ENCODE measurements around the gene BUD13. TPM values are rescaled to one million over a fixed set of nuclear protein-coding genes. Genes with fewer than 3 reads are reported as not detected.

The BUD13 gene
- polyA plus RNA-seq, 1 donor from 2014 or later: 19.1 TPM

DNA sequence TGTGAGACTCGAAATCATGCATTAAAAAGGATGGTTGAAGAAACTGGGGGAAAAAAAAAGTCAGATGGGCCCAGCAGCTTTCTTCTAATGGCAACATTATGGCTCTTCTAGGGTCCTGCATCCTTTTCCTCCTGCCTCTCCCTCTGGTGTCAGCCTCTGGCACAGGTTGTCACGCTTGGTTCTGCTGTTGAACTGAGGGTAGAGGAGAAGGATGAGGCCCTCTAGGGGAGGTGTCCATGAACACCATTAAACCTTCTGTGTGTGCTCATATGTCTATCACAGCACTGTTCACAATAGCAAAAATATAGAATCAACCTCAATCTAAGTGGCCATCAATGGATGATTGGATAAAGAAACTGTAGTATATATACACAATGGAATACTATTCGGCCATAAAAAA lies 36.0 kb downstream of the BUD13 start:
- TF ChIP-seq MXI1 (conservative IDR thresholded peaks at IDR 0.05; ENCODE audit: poor library complexity, severe bottlenecking): no peak
- TF ChIP-seq RAD21 (conservative IDR thresholded peaks at IDR 0.05): no peak
- TF ChIP-seq SMC3 (conservative IDR thresholded peaks at IDR 0.05; ENCODE audit: poor library complexity): no peak
- no peak for TF ChIP-seq EP300 (conservative IDR thresholded peaks at IDR 0.05; ENCODE audit: poor library complexity, severe bottlenecking)
- Histone ChIP-seq H2AFZ (ENCODE audit: low read depth, low read length) (no peak overlapping the region), H3K79me2 (replicated peaks; ENCODE audit: insufficient read depth, low read length) (no peaks in the 10 kb centered on the region), H3K27me3 (ENCODE audit: insufficient read depth, low read depth, low read length) (no peaks in the 10 kb centered on the region), H3K9ac (ENCODE audit: low read length) (no peak overlapping the region), H3K27ac (ENCODE audit: low read length) (no peak overlapping the region), H3K36me3 (ENCODE audit: insufficient read depth, low read length) (no peaks in the 10 kb centered on the region), H3K9me3 (ENCODE audit: low read length) (no peaks in the 10 kb centered on the region), H3K9me2 (ENCODE audit: insufficient read depth, low read length) (no peaks in the 10 kb centered on the region), H4K20me1 (ENCODE audit: insufficient read depth) (no peaks in the 10 kb centered on the region), H3F3A (ENCODE audit: insufficient read depth, low read length, poor library complexity, severe bottlenecking) (no peaks in the 10 kb centered on the region), H3K4me2 (ENCODE audit: low read length) (no peak overlapping the region), H3K4me3 (ENCODE audit: low read length) (no peak overlapping the region)

DNA sequence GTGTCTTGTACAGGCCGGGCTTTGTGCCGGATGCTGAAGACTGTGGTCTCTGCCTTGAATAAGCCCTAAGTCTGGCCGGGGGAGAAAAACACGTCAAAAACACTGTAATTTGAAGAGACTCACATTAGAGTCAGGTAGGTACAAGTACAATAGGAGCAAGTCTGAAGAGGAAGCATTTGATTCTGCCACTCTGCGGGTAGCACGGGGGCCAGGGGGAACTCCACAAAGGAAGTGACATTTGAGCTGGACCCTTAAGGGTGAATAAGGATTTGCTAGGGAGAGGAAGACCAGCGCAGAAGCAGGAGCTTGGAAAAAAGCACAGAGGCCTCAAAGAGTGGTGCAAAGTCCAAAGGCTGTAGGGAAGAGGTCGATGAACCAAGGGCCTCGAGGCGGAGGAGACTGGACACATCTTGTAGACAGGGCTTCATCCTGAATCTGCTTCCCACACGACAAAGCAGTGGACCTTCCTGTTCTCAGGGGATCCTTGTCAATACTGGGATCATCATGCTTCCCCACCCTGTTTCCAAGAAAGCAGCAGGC lies 38.7 kb downstream of the BUD13 start:
- no peak overlapping the region for H2AFZ ChIP-seq (ENCODE audit: low read depth, low read length)
- no peak overlapping the region for H3K27ac ChIP-seq (ENCODE audit: low read length)
- H3K36me3 ChIP-seq (ENCODE audit: insufficient read depth, low read length): no peaks in the 10 kb centered on the region
- no peak overlapping the region for H3K4me2 ChIP-seq (ENCODE audit: low read length)
- TF ChIP-seq POLR2AphosphoS5 (IDR thresholded peaks at IDR 0.05): no peak
- TF ChIP-seq TAF1 (IDR thresholded peaks at IDR 0.05; ENCODE audit: low read depth): no peak
- no peak for TF ChIP-seq RAD21 (conservative IDR thresholded peaks at IDR 0.05)
- no peak for TF ChIP-seq SMC3 (conservative IDR thresholded peaks at IDR 0.05; ENCODE audit: poor library complexity)
- TF ChIP-seq, protein P1, sequence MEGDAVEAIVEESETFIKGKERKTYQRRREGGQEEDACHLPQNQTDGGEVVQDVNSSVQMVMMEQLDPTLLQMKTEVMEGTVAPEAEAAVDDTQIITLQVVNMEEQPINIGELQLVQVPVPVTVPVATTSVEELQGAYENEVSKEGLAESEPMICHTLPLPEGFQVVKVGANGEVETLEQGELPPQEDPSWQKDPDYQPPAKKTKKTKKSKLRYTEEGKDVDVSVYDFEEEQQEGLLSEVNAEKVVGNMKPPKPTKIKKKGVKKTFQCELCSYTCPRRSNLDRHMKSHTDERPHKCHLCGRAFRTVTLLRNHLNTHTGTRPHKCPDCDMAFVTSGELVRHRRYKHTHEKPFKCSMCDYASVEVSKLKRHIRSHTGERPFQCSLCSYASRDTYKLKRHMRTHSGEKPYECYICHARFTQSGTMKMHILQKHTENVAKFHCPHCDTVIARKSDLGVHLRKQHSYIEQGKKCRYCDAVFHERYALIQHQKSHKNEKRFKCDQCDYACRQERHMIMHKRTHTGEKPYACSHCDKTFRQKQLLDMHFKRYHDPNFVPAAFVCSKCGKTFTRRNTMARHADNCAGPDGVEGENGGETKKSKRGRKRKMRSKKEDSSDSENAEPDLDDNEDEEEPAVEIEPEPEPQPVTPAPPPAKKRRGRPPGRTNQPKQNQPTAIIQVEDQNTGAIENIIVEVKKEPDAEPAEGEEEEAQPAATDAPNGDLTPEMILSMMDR (IDR thresholded peaks at IDR 0.05; ENCODE audit: poor library complexity, severe bottlenecking): no peak
- TF ChIP-seq, protein P2, sequence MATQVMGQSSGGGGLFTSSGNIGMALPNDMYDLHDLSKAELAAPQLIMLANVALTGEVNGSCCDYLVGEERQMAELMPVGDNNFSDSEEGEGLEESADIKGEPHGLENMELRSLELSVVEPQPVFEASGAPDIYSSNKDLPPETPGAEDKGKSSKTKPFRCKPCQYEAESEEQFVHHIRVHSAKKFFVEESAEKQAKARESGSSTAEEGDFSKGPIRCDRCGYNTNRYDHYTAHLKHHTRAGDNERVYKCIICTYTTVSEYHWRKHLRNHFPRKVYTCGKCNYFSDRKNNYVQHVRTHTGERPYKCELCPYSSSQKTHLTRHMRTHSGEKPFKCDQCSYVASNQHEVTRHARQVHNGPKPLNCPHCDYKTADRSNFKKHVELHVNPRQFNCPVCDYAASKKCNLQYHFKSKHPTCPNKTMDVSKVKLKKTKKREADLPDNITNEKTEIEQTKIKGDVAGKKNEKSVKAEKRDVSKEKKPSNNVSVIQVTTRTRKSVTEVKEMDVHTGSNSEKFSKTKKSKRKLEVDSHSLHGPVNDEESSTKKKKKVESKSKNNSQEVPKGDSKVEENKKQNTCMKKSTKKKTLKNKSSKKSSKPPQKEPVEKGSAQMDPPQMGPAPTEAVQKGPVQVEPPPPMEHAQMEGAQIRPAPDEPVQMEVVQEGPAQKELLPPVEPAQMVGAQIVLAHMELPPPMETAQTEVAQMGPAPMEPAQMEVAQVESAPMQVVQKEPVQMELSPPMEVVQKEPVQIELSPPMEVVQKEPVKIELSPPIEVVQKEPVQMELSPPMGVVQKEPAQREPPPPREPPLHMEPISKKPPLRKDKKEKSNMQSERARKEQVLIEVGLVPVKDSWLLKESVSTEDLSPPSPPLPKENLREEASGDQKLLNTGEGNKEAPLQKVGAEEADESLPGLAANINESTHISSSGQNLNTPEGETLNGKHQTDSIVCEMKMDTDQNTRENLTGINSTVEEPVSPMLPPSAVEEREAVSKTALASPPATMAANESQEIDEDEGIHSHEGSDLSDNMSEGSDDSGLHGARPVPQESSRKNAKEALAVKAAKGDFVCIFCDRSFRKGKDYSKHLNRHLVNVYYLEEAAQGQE (IDR thresholded peaks at IDR 0.05; ENCODE audit: borderline replicate concordance): no peak
- TF ChIP-seq EZH2 (IDR thresholded peaks at IDR 0.05; ENCODE audit: borderline replicate concordance, insufficient read depth, low read length, poor library complexity, severe bottlenecking): no peak
- no peak for TF ChIP-seq EP300 (conservative IDR thresholded peaks at IDR 0.05; ENCODE audit: poor library complexity, severe bottlenecking)
- TF ChIP-seq MXI1 (conservative IDR thresholded peaks at IDR 0.05; ENCODE audit: poor library complexity, severe bottlenecking): no peak
- no peaks in the 10 kb centered on the region for H4K20me1 ChIP-seq (ENCODE audit: insufficient read depth)
- no peaks in the 10 kb centered on the region for H3F3A ChIP-seq (ENCODE audit: insufficient read depth, low read length, poor library complexity, severe bottlenecking)
- no peaks in the 10 kb centered on the region for H3K27me3 ChIP-seq (ENCODE audit: insufficient read depth, low read depth, low read length)
- no peaks in the 10 kb centered on the region for H3K79me2 ChIP-seq (replicated peaks; ENCODE audit: insufficient read depth, low read length)
- no peaks in the 10 kb centered on the region for H3K9me3 ChIP-seq (ENCODE audit: low read length)
- no peak overlapping the region for H3K9ac ChIP-seq (ENCODE audit: low read length)
- H3K9me2 ChIP-seq (ENCODE audit: insufficient read depth, low read length): no peaks in the 10 kb centered on the region
- H3K4me3 ChIP-seq (ENCODE audit: low read length): no peak overlapping the region
